ENCODE results near the gene ZBTB16. TPM values are rescaled to one million over a fixed set of nuclear protein-coding genes. Genes with fewer than 3 reads are reported as not detected.

The ZBTB16 gene
- total and polyA plus RNA-seq, 7 donors = 9.9 to 197 (median 99.5) TPM

DNA sequence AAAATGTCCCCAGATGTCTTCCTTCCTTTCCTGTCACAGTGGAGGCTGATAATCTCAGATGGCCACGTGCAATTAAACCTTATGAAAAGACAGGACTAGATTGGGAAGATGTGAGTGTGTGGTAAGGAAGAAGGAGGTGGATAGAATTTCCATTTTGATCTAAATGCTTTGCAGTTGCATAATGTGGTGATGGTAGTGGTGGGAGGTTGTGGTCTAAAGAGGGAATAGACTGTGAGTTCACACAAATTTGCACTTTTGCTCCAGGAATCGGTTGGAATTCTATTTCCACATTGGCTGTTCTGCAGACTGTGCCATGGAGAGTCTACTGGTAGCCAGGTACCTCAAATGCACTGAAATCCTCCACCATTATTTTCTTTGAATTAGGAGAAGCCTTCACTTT lies 93.3 kb downstream of the ZBTB16 start:
- WGBS, 2 donors = 84 to 88% methylated on average over 2 of the region's 2 CpGs
- Histone ChIP-seq H3K27ac (peak overlapping the region; percentile 94 to 99 (median 97)), H3K27me3 (no peaks in the 10 kb centered on the region), H3K9me3 (no peaks in the 10 kb centered on the region), H3K4me3 (no peak overlapping the region), H3K4me1 (peaks cover 0 to 96% (median 90%) of the 10 kb centered on the region in 4 donors), H3K36me3 (peaks cover 12 to 29% (median 19%) of the 10 kb centered on the region in 4 donors)
- intact Hi-C loops (cut with DNase I) = no loop called here
- TF ChIP-seq POLR2AphosphoS5 (IDR thresholded peaks at IDR 0.05) = peak in 1 of 4 donors; percentile 4
- no peak for TF ChIP-seq EP300 (IDR thresholded peaks at IDR 0.05)
- no peak for DNase-seq

DNA sequence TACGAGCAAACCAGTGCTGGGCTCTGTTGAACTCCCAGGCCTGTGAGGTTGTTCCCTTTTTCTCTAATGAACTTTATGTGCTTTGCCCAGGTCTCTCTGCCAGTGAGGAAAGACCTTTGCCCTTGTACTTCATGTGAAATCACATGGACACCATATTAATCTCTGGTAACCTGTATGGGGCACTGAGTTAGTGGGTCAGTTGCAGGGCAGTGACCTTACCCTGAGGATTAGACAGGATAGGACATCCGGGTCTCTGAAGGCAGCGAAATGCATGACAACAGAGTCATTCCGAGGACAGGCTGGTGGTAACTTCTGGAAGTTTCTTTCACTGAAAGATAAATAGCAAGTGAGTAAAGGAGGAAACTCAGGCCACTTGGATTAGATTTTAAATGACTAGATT lies 93.7 kb downstream of the ZBTB16 start:
- peaks cover 15 to 33% (median 22%) of the 10 kb centered on the region in 4 donors for H3K36me3 ChIP-seq
- peak; percentile 52 for DNase-seq
- H3K27me3 ChIP-seq = no peaks in the 10 kb centered on the region
- H3K27ac ChIP-seq = peak overlapping the region; percentile 94 to 99 (median 97)
- TF ChIP-seq, protein P1, sequence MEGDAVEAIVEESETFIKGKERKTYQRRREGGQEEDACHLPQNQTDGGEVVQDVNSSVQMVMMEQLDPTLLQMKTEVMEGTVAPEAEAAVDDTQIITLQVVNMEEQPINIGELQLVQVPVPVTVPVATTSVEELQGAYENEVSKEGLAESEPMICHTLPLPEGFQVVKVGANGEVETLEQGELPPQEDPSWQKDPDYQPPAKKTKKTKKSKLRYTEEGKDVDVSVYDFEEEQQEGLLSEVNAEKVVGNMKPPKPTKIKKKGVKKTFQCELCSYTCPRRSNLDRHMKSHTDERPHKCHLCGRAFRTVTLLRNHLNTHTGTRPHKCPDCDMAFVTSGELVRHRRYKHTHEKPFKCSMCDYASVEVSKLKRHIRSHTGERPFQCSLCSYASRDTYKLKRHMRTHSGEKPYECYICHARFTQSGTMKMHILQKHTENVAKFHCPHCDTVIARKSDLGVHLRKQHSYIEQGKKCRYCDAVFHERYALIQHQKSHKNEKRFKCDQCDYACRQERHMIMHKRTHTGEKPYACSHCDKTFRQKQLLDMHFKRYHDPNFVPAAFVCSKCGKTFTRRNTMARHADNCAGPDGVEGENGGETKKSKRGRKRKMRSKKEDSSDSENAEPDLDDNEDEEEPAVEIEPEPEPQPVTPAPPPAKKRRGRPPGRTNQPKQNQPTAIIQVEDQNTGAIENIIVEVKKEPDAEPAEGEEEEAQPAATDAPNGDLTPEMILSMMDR (IDR thresholded peaks at IDR 0.05) = no peak
- no peak for TF ChIP-seq EP300 (IDR thresholded peaks at IDR 0.05)
- TF ChIP-seq POLR2A (IDR thresholded peaks at IDR 0.05) = no peak
- intact Hi-C loops (cut with DNase I) = no loop called here
- peaks cover 0 to 97% (median 91%) of the 10 kb centered on the region in 4 donors for H3K4me1 ChIP-seq
- H3K4me3 ChIP-seq = no peak overlapping the region
- WGBS, 2 donors = 92 to 93% methylated on average over 4 of the region's 4 CpGs
- no peaks in the 10 kb centered on the region for H3K9me3 ChIP-seq

DNA sequence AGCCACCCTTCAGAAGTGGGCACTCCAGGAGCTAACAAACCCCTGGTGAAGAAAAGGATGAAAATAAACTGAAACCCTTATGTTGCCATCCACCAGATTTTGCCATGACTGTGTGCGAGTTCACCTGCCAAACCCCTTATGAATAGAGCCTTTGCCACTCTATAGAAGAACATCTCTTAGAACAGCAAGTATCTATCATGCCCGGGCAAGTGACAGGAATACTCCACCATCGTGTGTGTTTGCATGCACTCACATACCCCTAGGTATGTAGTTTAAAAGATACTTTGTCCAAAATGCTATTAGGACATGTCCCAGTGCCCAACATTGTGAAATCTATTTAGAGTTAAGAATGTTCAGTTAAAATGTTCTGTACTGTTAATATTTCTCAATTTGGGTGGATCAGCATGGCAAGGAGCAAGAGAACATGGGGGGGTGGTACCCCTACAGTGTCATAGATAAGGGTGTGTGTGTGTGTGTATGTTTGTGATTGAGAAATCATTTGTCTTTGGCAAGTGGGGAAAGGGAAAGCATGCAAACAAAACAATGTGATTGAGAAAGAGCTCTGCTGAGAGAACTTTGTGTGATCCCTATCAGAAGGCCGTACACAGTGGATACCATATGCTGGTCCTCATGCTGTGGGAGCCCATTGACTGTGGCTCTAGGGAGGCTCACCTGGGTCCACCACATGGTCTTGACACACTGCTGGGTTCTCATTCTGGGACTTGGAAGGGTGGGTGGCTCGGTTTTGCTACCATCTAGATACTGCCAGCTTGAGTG lies 94.9 kb downstream of the ZBTB16 start:
- 88 to 92% methylated on average over 5 of the region's 5 CpGs for WGBS, 2 donors
- intact Hi-C loops (cut with DNase I) = no loop called here
- H3K4me1 ChIP-seq = peaks cover 0 to 99% (median 94%) of the 10 kb centered on the region in 4 donors
- no peaks in the 10 kb centered on the region for H3K9me3 ChIP-seq
- H3K27ac ChIP-seq = peak overlapping the region; percentile 94 to 99 (median 97)
- peaks cover 15 to 40% (median 22%) of the 10 kb centered on the region in 4 donors for H3K36me3 ChIP-seq
- no peak overlapping the region for H3K4me3 ChIP-seq
- no peaks in the 10 kb centered on the region for H3K27me3 ChIP-seq
- TF ChIP-seq POLR2AphosphoS5 (IDR thresholded peaks at IDR 0.05) = peak; percentile 79 to 86 (median 84)
- TF ChIP-seq POLR2A (IDR thresholded peaks at IDR 0.05) = no peak
- TF ChIP-seq, protein P1 (IDR thresholded peaks at IDR 0.05) = no peak
- TF ChIP-seq EP300 (IDR thresholded peaks at IDR 0.05) = peak; percentile 87 to 99 (median 96)
- DNase-seq = peak; percentile 89

DNA sequence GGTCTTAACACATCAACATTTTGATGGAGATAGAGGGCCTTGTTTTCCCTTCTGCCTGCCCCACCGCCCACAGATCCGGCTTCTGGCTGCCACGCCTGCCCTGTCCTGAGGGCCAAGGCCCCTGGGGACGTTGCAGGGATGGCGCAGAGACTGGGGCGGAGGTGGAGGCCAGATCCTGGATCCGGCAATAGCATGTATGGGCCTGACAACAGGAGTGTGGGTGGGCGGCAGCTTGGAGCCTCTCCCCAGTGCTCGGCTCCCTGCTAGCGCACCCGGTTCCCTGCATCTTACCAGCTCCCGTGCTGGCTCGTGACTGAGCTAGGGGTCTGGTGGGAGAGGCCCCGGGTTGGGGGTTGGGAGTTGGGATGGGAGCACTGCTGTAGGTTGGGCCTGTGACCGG lies 95.6 kb downstream of the ZBTB16 start:
- WGBS, 2 donors = 95 to 96% methylated on average over 15 of the region's 15 CpGs
- H3K36me3 ChIP-seq = peaks cover 15 to 40% (median 22%) of the 10 kb centered on the region in 4 donors
- TF ChIP-seq, protein P1 (IDR thresholded peaks at IDR 0.05) = no peak
- TF ChIP-seq POLR2A (IDR thresholded peaks at IDR 0.05) (no peak), POLR2AphosphoS5 (IDR thresholded peaks at IDR 0.05) (no peak), EP300 (IDR thresholded peaks at IDR 0.05) (no peak)
- H3K4me1 ChIP-seq = peaks cover 0 to 96% (median 92%) of the 10 kb centered on the region in 4 donors
- H3K27me3 ChIP-seq = no peaks in the 10 kb centered on the region
- H3K9me3 ChIP-seq = no peaks in the 10 kb centered on the region
- peak overlapping the region; percentile 94 to 99 (median 97) for H3K27ac ChIP-seq
- DNase-seq = peak; percentile 70
- intact Hi-C loops (cut with DNase I) = no loop called here
- H3K4me3 ChIP-seq = no peak overlapping the region

DNA sequence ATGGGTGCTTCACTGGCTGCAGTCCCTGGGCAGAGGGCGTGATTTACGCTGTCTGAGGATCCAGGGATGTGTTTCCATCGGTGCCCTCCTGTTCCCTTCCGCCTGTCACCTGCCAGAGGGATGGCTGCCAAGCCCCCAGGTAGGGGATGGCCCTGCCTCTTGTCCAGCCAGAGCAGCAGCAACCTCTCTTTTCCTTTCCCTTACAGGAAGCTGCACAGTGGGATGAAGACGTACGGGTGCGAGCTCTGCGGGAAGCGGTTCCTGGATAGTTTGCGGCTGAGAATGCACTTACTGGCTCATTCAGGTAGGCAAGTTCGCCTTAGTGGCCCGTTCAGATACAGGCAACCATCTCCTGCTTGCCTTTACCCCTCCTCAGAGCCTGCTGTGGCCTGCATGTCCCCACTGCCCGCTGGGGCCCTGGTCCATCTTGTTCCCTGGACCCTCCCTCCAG lies 96.6 kb downstream of the ZBTB16 start:
- intact Hi-C loops (cut with DNase I) = no loop called here
- DNase-seq = peak; percentile 66
- Histone ChIP-seq H3K4me1 (peaks cover 0 to 95% (median 91%) of the 10 kb centered on the region in 4 donors), H3K27me3 (no peaks in the 10 kb centered on the region), H3K9me3 (no peaks in the 10 kb centered on the region), H3K4me3 (no peak overlapping the region), H3K36me3 (peaks cover 15 to 40% (median 22%) of the 10 kb centered on the region in 4 donors), H3K27ac (peak overlapping the region; percentile 94 to 99 (median 97))
- no peak for TF ChIP-seq POLR2AphosphoS5 (IDR thresholded peaks at IDR 0.05)
- TF ChIP-seq, protein P1 (IDR thresholded peaks at IDR 0.05) = no peak
- TF ChIP-seq EP300 (IDR thresholded peaks at IDR 0.05) = no peak
- no peak for TF ChIP-seq POLR2A (IDR thresholded peaks at IDR 0.05)
- 96% methylated on average over 13 of the region's 13 CpGs for WGBS, 2 donors

Data from sigmoid colon (tissue), 7 donors.